ENCODE data around the gene KRTAP9-1.
"Not testable (repeated sequence)": the region's sequence is repeated elsewhere in the genome, so short reads cannot be mapped to it uniquely, and the experiment has no call there.

The KRTAP9-1 gene

DNA sequence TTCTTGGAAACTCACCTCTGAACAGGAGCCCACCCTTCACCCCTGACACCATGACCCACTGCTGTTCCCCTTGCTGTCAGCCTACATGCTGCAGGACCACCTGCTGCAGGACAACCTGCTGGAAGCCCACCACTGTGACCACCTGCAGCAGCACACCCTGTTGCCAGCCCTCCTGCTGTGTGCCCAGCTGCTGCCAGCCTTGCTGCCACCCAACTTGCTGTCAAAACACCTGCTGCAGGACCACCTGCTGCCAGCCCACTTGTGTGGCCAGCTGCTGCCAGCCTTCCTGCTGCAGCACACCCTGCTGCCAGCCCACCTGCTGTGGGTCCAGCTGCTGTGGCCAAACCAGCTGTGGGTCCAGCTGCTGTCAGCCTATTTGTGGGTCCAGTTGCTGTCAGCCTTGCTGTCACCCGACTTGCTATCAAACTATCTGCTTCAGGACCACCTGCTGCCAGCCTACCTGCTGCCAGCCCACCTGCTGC is at the start of gene KRTAP9-1:
Gene KRTAP9-1, plus strand, starts transcription at position 51 of the 482 bp plus-strand sequence. Its CDS starts 0 bp downstream, at position 51.
- not testable (repeated sequence) for DNase-seq

DNA sequence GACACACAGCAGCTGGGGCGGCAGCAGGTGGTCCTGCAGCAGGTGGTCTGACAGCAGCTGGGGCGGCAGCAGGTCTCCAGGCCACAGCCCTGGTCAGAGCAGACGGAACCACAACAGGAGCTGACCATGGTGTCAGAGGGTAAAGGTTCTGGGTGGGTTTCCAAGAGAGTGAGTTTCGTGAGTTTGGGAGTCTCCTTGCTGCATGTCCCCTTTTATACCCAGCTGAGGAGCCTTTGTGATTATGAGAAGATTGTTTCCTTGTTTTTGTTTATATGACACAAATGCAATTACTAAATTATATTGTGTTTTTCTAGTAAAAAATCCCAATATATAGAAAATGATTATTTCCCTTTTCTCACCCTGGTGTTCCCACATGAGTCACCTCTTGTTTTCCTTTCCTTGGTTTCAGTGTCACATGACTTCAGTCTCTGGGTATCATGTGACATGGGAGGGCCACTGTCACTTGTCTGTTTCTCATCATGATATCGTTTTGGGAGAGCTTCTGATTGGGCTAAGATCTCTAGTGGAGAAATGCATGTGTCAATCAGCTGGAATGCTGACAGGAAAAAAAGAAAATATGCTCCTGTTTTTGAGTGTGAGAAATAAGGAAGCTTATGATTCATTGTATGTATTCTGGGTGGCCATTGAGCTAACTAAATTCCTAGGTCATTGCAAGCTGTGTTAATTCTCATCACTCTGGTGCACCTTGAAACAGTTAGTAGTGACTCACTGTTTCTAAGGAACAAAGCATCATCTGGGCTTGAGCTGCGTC is 49.1 kb upstream of the KRTAP9-1 start, which contains the start of gene KRTAP4-6:
Gene KRTAP4-6, minus strand, starts transcription at position 185 of the 772 bp plus-strand sequence. Its CDS starts 57 bp downstream, at position 128.
- DNase-seq = no peak

GRCh38 chr17:41141361-41141760 is 48.3 kb upstream of the KRTAP9-1 start:
- no peak for DNase-seq

DNA sequence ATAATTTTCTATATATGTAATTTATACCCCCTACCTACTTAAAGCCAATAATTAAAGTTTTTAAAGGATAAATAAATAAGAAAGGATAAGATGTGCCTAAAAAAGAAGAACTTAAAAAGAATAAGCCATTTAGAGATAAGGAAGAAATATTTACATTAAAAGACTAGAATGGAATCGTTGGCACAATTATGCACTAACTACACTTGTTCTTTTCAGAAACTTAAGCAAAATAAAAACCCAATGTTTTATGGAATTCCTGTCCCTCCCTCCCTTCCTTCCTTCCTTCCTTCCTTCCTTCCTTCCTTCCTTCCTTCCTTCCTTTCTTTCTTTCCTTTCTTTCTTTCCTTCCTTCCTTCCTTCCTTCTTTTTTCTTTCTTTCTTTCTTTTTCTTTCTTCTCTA is 44.8 kb upstream of the KRTAP9-1 start:
- DNase-seq = no peak

GRCh38 chr17:41145261-41145660 is 44.4 kb upstream of the KRTAP9-1 start:
- DNase-seq = no peak

- DNase-seq = no peak
Observed at GRCh38 chr17:41147531-41148204, 42.0 kb upstream of the KRTAP9-1 start.

GRCh38 chr17:41148971-41149651 is 40.6 kb upstream of the KRTAP9-1 start:
- DNase-seq = not testable (repeated sequence)

GRCh38 chr17:41149652-41149985 is 40.1 kb upstream of the KRTAP9-1 start, which contains the start of gene KRTAP4-5:
Gene KRTAP4-5, minus strand, starts transcription at chr17:41149825. Its CDS starts 58 bp downstream, at chr17:41149767.
- no peak for DNase-seq

- no peak for DNase-seq
Observed at GRCh38 chr17:41150026-41150425, 39.7 kb upstream of the KRTAP9-1 start.

DNA sequence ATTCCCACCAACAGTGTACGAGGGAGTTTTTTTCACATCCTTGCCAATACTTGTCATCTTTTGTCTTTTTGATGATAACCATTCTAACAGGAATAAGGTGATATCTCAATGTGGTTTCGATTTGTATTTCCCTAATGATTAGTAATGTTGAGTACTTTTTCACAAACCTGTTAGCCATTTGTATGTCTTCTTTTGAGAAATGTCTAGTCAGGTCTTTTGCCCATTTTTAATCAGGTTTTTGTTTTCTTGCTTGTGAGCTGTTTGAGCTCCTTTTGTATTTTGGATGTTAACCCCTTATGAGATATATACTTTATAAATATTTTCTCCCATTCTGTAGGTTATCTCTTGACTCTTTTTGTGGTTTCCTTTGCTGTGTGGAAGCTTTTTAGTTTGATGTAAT is 38.2 kb upstream of the KRTAP9-1 start:
- no peak for DNase-seq

GRCh38 chr17:41153856-41154255 is 35.8 kb upstream of the KRTAP9-1 start:
- no peak for DNase-seq

DNA sequence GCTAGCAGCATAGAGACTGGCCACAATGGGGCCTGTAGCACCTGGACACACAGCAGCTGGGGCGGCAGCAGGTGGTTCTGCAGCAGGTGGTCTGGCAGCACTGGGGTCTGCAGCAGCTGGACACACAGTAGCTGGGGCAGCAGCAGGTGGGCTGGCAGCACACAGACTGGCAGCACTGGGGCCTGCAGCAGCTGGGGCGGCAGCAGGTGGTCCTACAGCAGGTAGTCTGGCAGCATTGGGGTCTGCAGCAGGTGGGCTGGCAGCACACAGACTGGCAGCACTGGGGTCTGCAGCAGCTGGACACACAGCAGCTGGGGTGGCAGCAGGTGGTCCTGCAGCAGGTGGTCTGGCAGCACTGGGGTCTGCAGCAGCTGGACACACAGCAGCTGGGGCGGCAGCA is 29.5 kb upstream of the KRTAP9-1 start:
- not testable (repeated sequence) for DNase-seq

GRCh38 chr17:41160648-41161047 is 29.0 kb upstream of the KRTAP9-1 start, which contains the start of gene KRTAP4-4:
Gene KRTAP4-4, minus strand, starts transcription at chr17:41160748. Its CDS starts 57 bp downstream, at chr17:41160691.
- no peak for DNase-seq

DNA sequence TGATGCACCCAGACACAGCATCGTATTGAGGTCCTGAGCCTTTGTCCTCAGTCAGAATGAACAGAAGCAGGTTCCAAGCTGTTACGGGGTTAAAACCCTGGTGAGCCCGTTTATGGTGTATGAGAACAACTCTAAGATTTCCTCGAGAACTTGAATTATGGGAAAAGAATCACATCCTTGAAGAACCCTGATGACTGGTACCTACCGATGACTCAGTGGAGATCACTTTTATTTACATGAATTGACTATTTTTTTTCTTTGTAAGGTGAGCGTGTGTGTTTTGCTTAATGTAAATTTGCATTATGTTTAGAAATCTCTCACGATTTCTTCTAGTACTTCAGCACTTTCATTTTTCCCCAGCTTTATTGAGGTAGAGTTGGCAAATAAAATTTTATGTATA is 25.9 kb upstream of the KRTAP9-1 start:
- DNase-seq = no peak

- DNase-seq = no peak
Observed at GRCh38 chr17:41167561-41167960, 22.1 kb upstream of the KRTAP9-1 start.

DNA sequence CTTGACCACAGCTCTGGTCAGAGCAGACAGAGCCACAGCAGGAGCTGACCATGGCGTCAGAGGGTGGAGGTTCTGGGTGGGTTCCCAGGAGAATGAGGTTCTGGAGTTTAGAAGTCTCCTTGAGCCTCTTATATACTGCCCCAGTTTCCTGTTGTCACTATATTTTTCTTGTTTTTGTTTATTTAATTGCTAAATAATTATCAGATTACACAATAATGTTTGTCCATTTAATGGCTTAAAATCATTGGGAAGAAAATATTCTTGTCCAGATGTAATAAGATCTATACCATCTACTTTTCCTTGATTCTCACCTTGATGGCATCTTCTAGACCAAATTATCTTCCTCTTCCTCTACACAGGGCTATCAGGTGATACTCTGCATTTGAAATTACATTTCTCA is 21.6 kb upstream of the KRTAP9-1 start, which contains the start of gene KRTAP4-3:
Gene KRTAP4-3, minus strand, starts transcription at position 101 of the 400 bp plus-strand sequence. Its CDS starts 49 bp downstream, at position 52.
- DNase-seq = no peak

GRCh38 chr17:41171886-41172285 is 17.8 kb upstream of the KRTAP9-1 start:
- no peak for DNase-seq

- DNase-seq = no peak
Observed at GRCh38 chr17:41176744-41177387, 12.8 kb upstream of the KRTAP9-1 start.

DNA sequence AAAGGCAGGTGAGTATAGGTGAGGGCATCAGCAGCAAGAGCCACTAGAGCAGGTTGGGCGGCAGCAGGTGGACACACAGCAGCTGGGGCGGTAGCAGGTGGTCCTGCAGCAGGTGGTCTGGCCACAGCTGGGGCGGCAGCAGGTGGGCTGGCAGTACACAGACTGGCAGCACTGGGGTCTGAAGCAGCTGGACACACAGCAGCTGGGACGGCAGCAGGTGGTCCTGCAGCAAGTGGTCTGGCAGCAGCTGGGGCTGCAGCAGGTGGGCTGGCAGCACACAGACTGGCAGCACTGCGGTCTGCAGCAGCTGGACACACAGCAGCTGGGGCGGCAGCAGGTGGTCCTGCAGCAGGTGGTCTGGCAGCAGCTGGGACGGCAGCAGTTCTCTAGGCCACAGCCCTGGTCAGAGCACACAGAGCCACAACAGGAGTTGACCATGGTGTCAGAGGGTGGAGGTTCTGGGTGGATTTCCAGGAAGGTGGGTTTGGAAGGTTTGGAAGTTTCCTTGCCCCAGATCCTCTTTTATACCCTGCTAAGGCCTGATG is 11.9 kb upstream of the KRTAP9-1 start, which contains the start of gene KRTAP4-2:
Gene KRTAP4-2, minus strand, starts transcription at position 495 of the 545 bp plus-strand sequence. Its CDS starts 57 bp downstream, at position 438.
- no peak for DNase-seq

GRCh38 chr17:41178341-41178740 is 11.3 kb upstream of the KRTAP9-1 start:
- DNase-seq = no peak

GRCh38 chr17:41178843-41179616 is 10.7 kb upstream of the KRTAP9-1 start:
- no peak for DNase-seq
